K562 (cell line): Measurements from ENCODE around the gene ZNF792. TPM values are rescaled to one million over a fixed set of nuclear protein-coding genes. Genes with fewer than 3 reads are reported as not detected.
A peak's percentile ranks its signal among the peaks of the same experiment; 100 is the strongest.

Experiments used
- ARID1B ChIP-seq: fragments of 450-650 bp; IDR thresholded peaks from 2 replicates; pipeline ENCODE4 v1.6.1; 2016; ENCODE audit warnings: antibody characterized with exemption, mild to moderate bottlenecking, inconsistent platforms
- ELF1 ChIP-seq: fragments of 200-800 bp; sonication (Bioruptor generic); IDR thresholded peaks from 2 replicates; pipeline ENCODE4 v1.6.1; 2016; ENCODE audit warnings: missing genetic modification characterization, missing compliant biosample characterization
- FUS ChIP-seq: fragments of 200-400 bp; formaldehyde crosslinking; optimal IDR thresholded peaks from 2 replicates; pipeline ENCODE3; 2017; ENCODE audit warnings: low read depth, low read length
- IFI16 ChIP-seq: fragments of 250-450 bp; sonication (Bioruptor Pico); IDR thresholded peaks from 2 replicates; pipeline ENCODE4 v2.1.2; 2022; ENCODE audit warnings: mild to moderate bottlenecking, inconsistent platforms
- NCOA1 ChIP-seq: fragments of 450-650 bp; IDR thresholded peaks from 2 replicates; pipeline ENCODE4 v1.6.1; 2016; ENCODE audit warnings: low read depth
- NEUROD1 ChIP-seq: fragments of 150-350 bp; IDR thresholded peaks from 2 replicates; pipeline ENCODE4 v1.6.1; 2014; ENCODE audit warnings: borderline replicate concordance, low read length, low read depth; ENCODE audit not compliant: partially characterized antibody
- POLR2AphosphoS5 ChIP-seq: IDR thresholded peaks from 2 replicates; pipeline ENCODE4 v1.6.1; 2011; ENCODE audit warnings: mild to moderate bottlenecking, low read depth, low read length, moderate library complexity; ENCODE audit not compliant: control insufficient read depth, insufficient read depth
- TCF7L2 ChIP-seq: fragments of 150-350 bp; IDR thresholded peaks from 2 replicates; pipeline ENCODE4 v1.6.1; 2016; ENCODE audit warnings: low read depth, mild to moderate bottlenecking, low read length, moderate library complexity
- TRIM28 ChIP-seq: fragments of 450-650 bp; IDR thresholded peaks from 2 replicates; pipeline ENCODE4 v1.6.1; 2017
- ZFP30 ChIP-seq: fragments of 250-450 bp; sonication (Bioruptor Pico); IDR thresholded peaks from 2 replicates; pipeline ENCODE4 v1.8.0; 2022; ENCODE audit warnings: moderate library complexity, mild to moderate bottlenecking, inconsistent platforms, borderline replicate concordance
- ZFPM2 ChIP-seq: fragments of 250-450 bp; sonication (Bioruptor Pico); IDR thresholded peaks from 2 replicates; pipeline ENCODE4 v1.5.1; 2022; ENCODE audit warnings: mild to moderate bottlenecking
- ZNF121 ChIP-seq: sonication (generic); formaldehyde crosslinking; conservative IDR thresholded peaks from 2 replicates; pipeline ENCODE4 v1.8.0; 2022; ENCODE audit warnings: missing genetic modification reagents
- ZNF445 ChIP-seq: fragments of 250-450 bp; sonication (Bioruptor Pico); IDR thresholded peaks from 2 replicates; pipeline ENCODE4 v1.4.0; 2020; ENCODE audit warnings: low read depth, mild to moderate bottlenecking, moderate library complexity
- ZNF583 ChIP-seq: fragments of 250-450 bp; sonication (Bioruptor Pico); IDR thresholded peaks from 2 replicates; pipeline ENCODE4 v1.4.0; 2020
- polyA plus RNA-seq, 8 experiments: library from polyadenylated mRNA; depleted of rRNA in 4 of 8; stranded (reverse) in 5 of 8; unstranded in 3 of 8; fragments of >200 nt; fragmentation: Nextera tagmentation in 2 of 8; fragmentation: Illumina TruSeq in 1 of 8; extraction: Ambion mirVana in 2 of 8; extraction: Trizol in 1 of 8; gene quantifications; 2 replicates each; pipeline versions ENCODE4 v1.2.1 to v1.2.3, GENCODE V29; 2011 to 2014; ENCODE audit warnings: inconsistent platforms in 1 of 8, missing spikeins in 1 of 8
- total RNA-seq, 7 experiments: library from RNA; depleted of rRNA in 6 of 7; stranded (reverse); fragments of >200 nt in 6 of 7; fragmentation: Illumina TruSeq in 2 of 7; extraction: Trizol in 2 of 7; gene quantifications; 2 replicates each; pipeline versions ENCODE4 v1.2.1 to v1.2.3, GENCODE V29; 2011 to 2021; ENCODE audit warnings: low replicate concordance in 1 of 7
- TF ChIP-seq, protein P1 (sequence below): sonication (generic); formaldehyde crosslinking; IDR thresholded peaks from 2 replicates; pipeline ENCODE4 v1.8.0; 2023; ENCODE audit warnings: mild to moderate bottlenecking, missing genetic modification reagents
- TF ChIP-seq, protein P2 (sequence below): fragments of 250-450 bp; sonication (Bioruptor Pico); IDR thresholded peaks from 2 replicates; pipeline ENCODE4 v1.8.0; 2021; ENCODE audit warnings: borderline replicate concordance, mild to moderate bottlenecking, moderate library complexity; ENCODE audit not compliant: poor library complexity, severe bottlenecking
- TF ChIP-seq, protein P3 (sequence below): fragments of 450-650 bp; conservative IDR thresholded peaks from 2 replicates; pipeline ENCODE4 v1.6.1; 2016; ENCODE audit warnings: missing genetic modification characterization, low read depth, mild to moderate bottlenecking, control low read depth, missing compliant biosample characterization
- TF ChIP-seq, protein P4 (sequence below), 2 experiments: IDR thresholded peaks; 2 replicates each; pipeline ENCODE4 v1.6.1; 2011; ENCODE audit warnings: borderline replicate concordance in 1 of 2, control low read depth in 1 of 2, low read depth in 1 of 2, low read length in 1 of 2, mild to moderate bottlenecking in 1 of 2, mixed read lengths in 1 of 2, moderate library complexity in 1 of 2; ENCODE audit not compliant: insufficient read depth in 1 of 2, insufficient read length in 1 of 2, poor library complexity in 1 of 2, severe bottlenecking in 1 of 2; ENCODE audit errors: extremely low read depth in 1 of 2
- TF ChIP-seq, protein P5 (sequence below): fragments of 250-450 bp; sonication (Bioruptor Pico); IDR thresholded peaks from 2 replicates; pipeline ENCODE4 v1.5.0; 2021; ENCODE audit warnings: mild to moderate bottlenecking, moderate library complexity

ZNF792 gene
- total and polyA plus RNA-seq, 9 of the 15 experiments (the other 6 are each of a cell fraction or from before 2014, with no cell fraction given), result 3.3 to 16.5 (median 10.4) TPM

DNA sequence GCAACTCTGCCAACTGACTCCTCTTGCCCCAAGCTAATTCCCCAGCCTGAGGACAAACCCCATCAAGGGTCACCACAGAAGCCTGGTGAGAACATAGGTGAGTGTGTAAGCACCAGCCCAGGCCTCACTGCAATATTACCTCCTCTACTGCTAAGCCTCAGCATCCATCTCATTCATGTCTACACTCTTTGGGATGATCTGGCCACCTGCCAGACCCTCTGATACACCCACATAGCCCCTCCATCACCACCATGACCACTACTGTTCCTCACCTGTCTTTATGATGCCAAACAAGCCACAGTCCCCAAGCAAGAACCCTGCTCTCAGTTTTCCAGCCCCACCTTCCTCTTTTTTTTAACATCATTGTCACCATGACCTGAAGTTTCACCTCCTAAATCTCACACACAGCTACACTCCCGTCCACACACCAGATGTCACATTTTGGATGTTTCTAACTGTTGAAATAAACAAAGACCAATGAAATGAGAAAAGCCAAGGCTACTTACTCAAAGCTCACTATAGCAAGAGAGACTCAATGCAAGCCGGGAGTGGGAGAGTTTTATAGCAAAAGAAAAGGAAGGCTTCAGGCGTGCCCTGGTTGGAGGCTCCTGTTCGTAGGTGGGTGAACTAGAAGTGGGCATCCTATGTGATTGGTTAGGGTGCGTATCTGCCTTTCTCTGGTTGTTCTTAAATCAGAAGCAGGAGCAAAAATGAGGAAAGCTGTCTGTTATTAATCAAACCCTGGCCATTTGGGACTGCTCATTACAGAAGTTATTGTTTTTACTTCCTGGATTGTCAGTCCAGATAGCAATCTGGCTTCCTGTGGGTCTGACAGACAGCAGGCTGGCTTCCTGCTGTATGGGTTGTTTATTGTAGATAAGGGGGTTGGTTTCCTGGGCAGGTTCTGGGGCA, 2.0 kb downstream of the ZNF792 start (continued):
- TF ChIP-seq TRIM28 (peak; percentile 91), FUS (no peak), IFI16 (CRISPR knock-in tag) (no peak), TCF7L2 (no peak), ZNF121 (no peak), NCOA1 (peak; percentile 63; the same call in 1 of the 2 replicates), ARID1B (peak; percentile 89), POLR2AphosphoS5 (peak; percentile 68; the same call in 1 of the 2 replicates), ZFPM2 (CRISPR knock-in tag) (no peak), ZNF445 (no peak), NEUROD1 (peak; percentile 49), ZFP30 (no peak), ELF1 (tag) (peak; percentile 85), ZNF583 (CRISPR knock-in tag) (no peak)
- TF ChIP-seq, protein P1, sequence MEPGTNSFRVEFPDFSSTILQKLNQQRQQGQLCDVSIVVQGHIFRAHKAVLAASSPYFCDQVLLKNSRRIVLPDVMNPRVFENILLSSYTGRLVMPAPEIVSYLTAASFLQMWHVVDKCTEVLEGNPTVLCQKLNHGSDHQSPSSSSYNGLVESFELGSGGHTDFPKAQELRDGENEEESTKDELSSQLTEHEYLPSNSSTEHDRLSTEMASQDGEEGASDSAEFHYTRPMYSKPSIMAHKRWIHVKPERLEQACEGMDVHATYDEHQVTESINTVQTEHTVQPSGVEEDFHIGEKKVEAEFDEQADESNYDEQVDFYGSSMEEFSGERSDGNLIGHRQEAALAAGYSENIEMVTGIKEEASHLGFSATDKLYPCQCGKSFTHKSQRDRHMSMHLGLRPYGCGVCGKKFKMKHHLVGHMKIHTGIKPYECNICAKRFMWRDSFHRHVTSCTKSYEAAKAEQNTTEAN, result no peak
- TF ChIP-seq, protein P2, sequence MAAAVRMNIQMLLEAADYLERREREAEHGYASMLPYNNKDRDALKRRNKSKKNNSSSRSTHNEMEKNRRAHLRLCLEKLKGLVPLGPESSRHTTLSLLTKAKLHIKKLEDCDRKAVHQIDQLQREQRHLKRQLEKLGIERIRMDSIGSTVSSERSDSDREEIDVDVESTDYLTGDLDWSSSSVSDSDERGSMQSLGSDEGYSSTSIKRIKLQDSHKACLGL (CRISPR knock-in tag), result no peak
- TF ChIP-seq, protein P3, sequence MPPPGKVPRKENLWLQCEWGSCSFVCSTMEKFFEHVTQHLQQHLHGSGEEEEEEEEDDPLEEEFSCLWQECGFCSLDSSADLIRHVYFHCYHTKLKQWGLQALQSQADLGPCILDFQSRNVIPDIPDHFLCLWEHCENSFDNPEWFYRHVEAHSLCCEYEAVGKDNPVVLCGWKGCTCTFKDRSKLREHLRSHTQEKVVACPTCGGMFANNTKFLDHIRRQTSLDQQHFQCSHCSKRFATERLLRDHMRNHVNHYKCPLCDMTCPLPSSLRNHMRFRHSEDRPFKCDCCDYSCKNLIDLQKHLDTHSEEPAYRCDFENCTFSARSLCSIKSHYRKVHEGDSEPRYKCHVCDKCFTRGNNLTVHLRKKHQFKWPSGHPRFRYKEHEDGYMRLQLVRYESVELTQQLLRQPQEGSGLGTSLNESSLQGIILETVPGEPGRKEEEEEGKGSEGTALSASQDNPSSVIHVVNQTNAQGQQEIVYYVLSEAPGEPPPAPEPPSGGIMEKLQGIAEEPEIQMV (tag), result no peak
- TF ChIP-seq, protein P4, sequence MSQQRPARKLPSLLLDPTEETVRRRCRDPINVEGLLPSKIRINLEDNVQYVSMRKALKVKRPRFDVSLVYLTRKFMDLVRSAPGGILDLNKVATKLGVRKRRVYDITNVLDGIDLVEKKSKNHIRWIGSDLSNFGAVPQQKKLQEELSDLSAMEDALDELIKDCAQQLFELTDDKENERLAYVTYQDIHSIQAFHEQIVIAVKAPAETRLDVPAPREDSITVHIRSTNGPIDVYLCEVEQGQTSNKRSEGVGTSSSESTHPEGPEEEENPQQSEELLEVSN (IDR thresholded peaks at IDR 0.05; ENCODE audit: borderline replicate concordance in 1 of 2, extremely low read depth in 1 of 2, insufficient read depth in 1 of 2, insufficient read length in 1 of 2, low read depth in 1 of 2, low read length in 1 of 2, poor library complexity in 1 of 2, severe bottlenecking in 1 of 2), result no peak
- TF ChIP-seq, protein P5, sequence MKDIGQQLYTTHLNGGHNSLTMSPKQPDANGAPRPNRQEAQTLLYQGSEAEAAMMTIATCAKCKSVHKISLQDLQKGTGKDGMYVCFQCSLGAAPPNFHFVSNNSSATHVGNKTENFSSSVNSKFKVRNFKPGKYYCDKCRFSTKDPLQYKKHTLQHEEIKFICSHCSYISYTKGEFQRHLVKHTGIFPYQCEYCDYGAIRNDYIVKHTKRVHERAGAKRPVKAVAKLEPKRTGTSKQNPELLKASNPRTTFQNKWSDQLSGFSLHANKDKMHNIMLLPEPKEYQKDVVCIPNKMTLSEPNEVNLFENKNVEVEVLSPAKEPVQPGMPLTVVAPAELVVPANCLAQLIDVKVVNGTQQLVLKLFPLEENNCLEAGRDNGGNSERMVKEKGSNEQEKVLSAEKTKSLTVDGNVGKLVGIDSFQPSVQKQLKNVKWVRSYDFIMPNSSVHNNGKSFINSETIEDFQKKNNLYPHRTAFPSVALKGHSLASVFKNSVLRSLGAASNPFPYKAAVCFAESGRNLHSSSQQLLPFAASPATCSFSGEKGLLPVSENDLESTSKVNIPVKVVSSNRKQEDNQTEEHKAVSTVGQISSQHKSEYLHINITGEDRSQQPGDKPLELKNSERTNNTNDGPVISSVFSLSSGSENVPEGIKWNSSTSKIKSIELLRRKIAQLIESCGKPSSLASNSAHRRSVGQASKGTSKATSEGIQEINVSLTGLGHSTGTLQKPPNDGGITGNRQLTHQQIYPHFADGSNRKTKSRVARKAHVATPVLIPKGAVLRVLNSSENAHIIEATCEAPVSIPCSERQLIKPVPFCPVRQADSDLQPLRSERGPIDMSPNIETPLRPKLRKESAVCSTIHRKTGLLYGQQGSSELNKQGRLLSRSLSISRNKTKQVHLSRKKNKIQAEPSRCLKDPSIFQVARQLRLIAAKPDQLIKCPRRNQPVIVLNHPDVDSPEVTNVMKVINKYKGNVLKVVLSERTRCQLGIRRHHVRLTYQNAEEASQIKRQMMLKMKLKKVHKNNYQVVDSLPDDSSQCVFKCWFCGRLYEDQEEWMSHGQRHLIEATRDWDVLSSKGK (CRISPR knock-in tag), result no peak
